NB4 (cell line): ENCODE data around the gene ZFAND3.
A peak's percentile ranks its signal among the peaks of the same experiment; 100 is the strongest.

Source experiments
- DNase-seq: peaks from one replicate; pipeline ENCODE4 v3.0.0; 2010; ENCODE audit warnings: low read depth
- H3K4me3 ChIP-seq: one replicate; pipeline ENCODE4 v1.5.1; 2011; ENCODE audit warnings: mild to moderate bottlenecking, low read depth, low read length, moderate library complexity
- CTCF ChIP-seq: IDR thresholded peaks from one replicate; pipeline ENCODE4 v1.5.1; 2012; ENCODE audit warnings: low read depth, low read length
- MAX ChIP-seq: IDR thresholded peaks from 2 replicates; pipeline ENCODE4 v1.6.1; 2011; ENCODE audit warnings: low read depth, low read length
- MYC ChIP-seq: IDR thresholded peaks from 2 replicates; pipeline ENCODE4 v1.6.1; 2011; ENCODE audit warnings: low read depth, low read length
- POLR2A ChIP-seq: IDR thresholded peaks from 2 replicates; pipeline ENCODE4 v1.6.1; 2011; ENCODE audit warnings: mild to moderate bottlenecking; ENCODE audit not compliant: insufficient read length; ENCODE audit errors: extremely low read depth

Gene ZFAND3

GRCh38 chr6:37824170-37824569, 4.6 kb downstream of the ZFAND3 start:
- H3K4me3 ChIP-seq: no peak overlapping the region
- no peak for DNase-seq
- TF ChIP-seq CTCF: no peak
- TF ChIP-seq MYC: no peak
- TF ChIP-seq POLR2A: no peak
- TF ChIP-seq MAX: no peak

GRCh38 chr6:37826188-37826587, 6.7 kb downstream of the ZFAND3 start:
- no peak for TF ChIP-seq CTCF
- no peak for TF ChIP-seq MYC
- TF ChIP-seq POLR2A: no peak
- TF ChIP-seq MAX: no peak
- no peak for DNase-seq
- H3K4me3 ChIP-seq: no peak overlapping the region

- DNase-seq: no peak
- TF ChIP-seq MAX (no peak), CTCF (no peak), POLR2A (no peak), MYC (no peak)
- no peak overlapping the region for H3K4me3 ChIP-seq
Measured at GRCh38 chr6:37826993-37827392, 7.5 kb downstream of the ZFAND3 start.

- DNase-seq: no peak
- no peak for TF ChIP-seq MYC
- no peak for TF ChIP-seq POLR2A
- TF ChIP-seq CTCF: no peak
- no peak for TF ChIP-seq MAX
Measured at GRCh38 chr6:37827603-37828265, 8.2 kb downstream of the ZFAND3 start.

GRCh38 chr6:37830225-37830624, 10.7 kb downstream of the ZFAND3 start:
- no peak overlapping the region for H3K4me3 ChIP-seq
- TF ChIP-seq MYC (no peak), POLR2A (no peak), MAX (no peak), CTCF (no peak)
- DNase-seq: peak; percentile 38

More at GRCh38 chr6:37827603-37828265, 8.2 kb downstream of the ZFAND3 start:
- no peak overlapping the region for H3K4me3 ChIP-seq
